Body of pancreas (tissue), 4 donors: ENCODE measurements around the gene CAPN11.

Experiments used
- POLR2A ChIP-seq, 3 donors: fragments of 450-650 bp; IDR thresholded peaks; one replicate each; pipeline ENCODE4 v1.6.1; 2016; ENCODE audit warnings: antibody characterized with exemption in 3 of 3, mild to moderate bottlenecking in 2 of 3
- TF ChIP-seq, protein P1 (sequence below), 7 experiments: fragments of 450-650 bp in 4 of 7; fragments of 200-600 bp in 3 of 7; sonication (generic) in 3 of 7; IDR thresholded peaks; one replicate each; pipeline ENCODE4 v1.5.1; 2016 to 2019; ENCODE audit warnings: antibody characterized with exemption in 7 of 7

GRCh38 chr6:44186635-44187025 lies 28.0 kb downstream of the CAPN11 start:
- no peak for TF ChIP-seq POLR2A (IDR thresholded peaks at IDR 0.05)
- TF ChIP-seq, protein P1, sequence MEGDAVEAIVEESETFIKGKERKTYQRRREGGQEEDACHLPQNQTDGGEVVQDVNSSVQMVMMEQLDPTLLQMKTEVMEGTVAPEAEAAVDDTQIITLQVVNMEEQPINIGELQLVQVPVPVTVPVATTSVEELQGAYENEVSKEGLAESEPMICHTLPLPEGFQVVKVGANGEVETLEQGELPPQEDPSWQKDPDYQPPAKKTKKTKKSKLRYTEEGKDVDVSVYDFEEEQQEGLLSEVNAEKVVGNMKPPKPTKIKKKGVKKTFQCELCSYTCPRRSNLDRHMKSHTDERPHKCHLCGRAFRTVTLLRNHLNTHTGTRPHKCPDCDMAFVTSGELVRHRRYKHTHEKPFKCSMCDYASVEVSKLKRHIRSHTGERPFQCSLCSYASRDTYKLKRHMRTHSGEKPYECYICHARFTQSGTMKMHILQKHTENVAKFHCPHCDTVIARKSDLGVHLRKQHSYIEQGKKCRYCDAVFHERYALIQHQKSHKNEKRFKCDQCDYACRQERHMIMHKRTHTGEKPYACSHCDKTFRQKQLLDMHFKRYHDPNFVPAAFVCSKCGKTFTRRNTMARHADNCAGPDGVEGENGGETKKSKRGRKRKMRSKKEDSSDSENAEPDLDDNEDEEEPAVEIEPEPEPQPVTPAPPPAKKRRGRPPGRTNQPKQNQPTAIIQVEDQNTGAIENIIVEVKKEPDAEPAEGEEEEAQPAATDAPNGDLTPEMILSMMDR (IDR thresholded peaks at IDR 0.05) = no peak
